ENCODE results near the gene INPP5A.
"Not testable (repeated sequence)": the region's sequence is repeated elsewhere in the genome, so short reads cannot be mapped to it uniquely, and the experiment has no call there.

The INPP5A gene
- total RNA-seq: 12.9 to 20.7 (median 19.4) reads per million in 3 donors

- H3K27ac ChIP-seq (ENCODE audit: insufficient read depth, low read length, poor library complexity, severe bottlenecking): peak within 1 kb of the TSS; percentile 72
- no peak for DNase-seq
- H3K36me3 ChIP-seq (ENCODE audit: control insufficient read depth, insufficient read depth, low read length): no peaks in the 10 kb centered on the region
- no peaks in the 10 kb centered on the region for H3K9me3 ChIP-seq (ENCODE audit: control insufficient read depth, low read length)
- peak within 1 kb of the TSS; percentile 66 for H3K4me3 ChIP-seq (ENCODE audit: insufficient read depth, low read depth, low read length, poor library complexity, severe bottlenecking)
- peaks cover 34% of the 10 kb centered on the region for H3K4me1 ChIP-seq (ENCODE audit: control insufficient read depth, insufficient read depth, low read length, poor library complexity, severe bottlenecking)
- H3K27me3 ChIP-seq (replicated peaks; ENCODE audit: control insufficient read depth, insufficient read depth, low read length, poor library complexity, severe bottlenecking): no peaks in the 10 kb centered on the region
Measured at GRCh38 chr10:132537684-132538001, at the start of gene INPP5A. Gene INPP5A, plus strand, starts transcription at chr10:132537787. Its CDS starts 310 bp downstream, at chr10:132538097.

- no peaks in the 10 kb centered on the region for H3K36me3 ChIP-seq (ENCODE audit: control insufficient read depth, insufficient read depth, low read length)
- H3K4me1 ChIP-seq (ENCODE audit: control insufficient read depth, insufficient read depth, low read length, poor library complexity, severe bottlenecking): no peaks in the 10 kb centered on the region
- no peaks in the 10 kb centered on the region for H3K27me3 ChIP-seq (replicated peaks; ENCODE audit: control insufficient read depth, insufficient read depth, low read length, poor library complexity, severe bottlenecking)
- DNase-seq: no peak
- no peak overlapping the region for H3K27ac ChIP-seq (ENCODE audit: insufficient read depth, low read length, poor library complexity, severe bottlenecking)
- no peak overlapping the region for H3K4me3 ChIP-seq (ENCODE audit: insufficient read depth, low read depth, low read length, poor library complexity, severe bottlenecking)
- H3K9me3 ChIP-seq (ENCODE audit: control insufficient read depth, low read length): no peaks in the 10 kb centered on the region
Measured at GRCh38 chr10:132488231-132488821, 49.3 kb upstream of the INPP5A start.

GRCh38 chr10:132489053-132489703 lies 48.4 kb upstream of the INPP5A start:
- Histone ChIP-seq H3K9me3 (ENCODE audit: control insufficient read depth, low read length) (no peaks in the 10 kb centered on the region), H3K27ac (ENCODE audit: insufficient read depth, low read length, poor library complexity, severe bottlenecking) (no peak overlapping the region), H3K4me3 (ENCODE audit: insufficient read depth, low read depth, low read length, poor library complexity, severe bottlenecking) (no peak overlapping the region), H3K27me3 (replicated peaks; ENCODE audit: control insufficient read depth, insufficient read depth, low read length, poor library complexity, severe bottlenecking) (no peaks in the 10 kb centered on the region), H3K4me1 (ENCODE audit: control insufficient read depth, insufficient read depth, low read length, poor library complexity, severe bottlenecking) (no peaks in the 10 kb centered on the region), H3K36me3 (ENCODE audit: control insufficient read depth, insufficient read depth, low read length) (no peaks in the 10 kb centered on the region)
- no peak for DNase-seq

- Histone ChIP-seq H3K9me3 (ENCODE audit: control insufficient read depth, low read length) (no peaks in the 10 kb centered on the region), H3K27ac (ENCODE audit: insufficient read depth, low read length, poor library complexity, severe bottlenecking) (no peak overlapping the region), H3K4me3 (ENCODE audit: insufficient read depth, low read depth, low read length, poor library complexity, severe bottlenecking) (no peak overlapping the region), H3K36me3 (ENCODE audit: control insufficient read depth, insufficient read depth, low read length) (no peaks in the 10 kb centered on the region), H3K27me3 (replicated peaks; ENCODE audit: control insufficient read depth, insufficient read depth, low read length, poor library complexity, severe bottlenecking) (no peaks in the 10 kb centered on the region), H3K4me1 (ENCODE audit: control insufficient read depth, insufficient read depth, low read length, poor library complexity, severe bottlenecking) (no peaks in the 10 kb centered on the region)
- no peak for DNase-seq
Measured at GRCh38 chr10:132489704-132490534, 47.7 kb upstream of the INPP5A start.

- not testable (repeated sequence) for H3K9me3 ChIP-seq (ENCODE audit: control insufficient read depth, low read length); H3K27me3 ChIP-seq (replicated peaks; ENCODE audit: control insufficient read depth, insufficient read depth, low read length, poor library complexity, severe bottlenecking); H3K4me1 ChIP-seq (ENCODE audit: control insufficient read depth, insufficient read depth, low read length, poor library complexity, severe bottlenecking); H3K27ac ChIP-seq (ENCODE audit: insufficient read depth, low read length, poor library complexity, severe bottlenecking); DNase-seq; H3K4me3 ChIP-seq (ENCODE audit: insufficient read depth, low read depth, low read length, poor library complexity, severe bottlenecking); H3K36me3 ChIP-seq (ENCODE audit: control insufficient read depth, insufficient read depth, low read length)
Measured at GRCh38 chr10:132491534-132491933, 46.1 kb upstream of the INPP5A start.

GRCh38 chr10:132492323-132493025 lies 45.1 kb upstream of the INPP5A start:
- Histone ChIP-seq H3K36me3 (ENCODE audit: control insufficient read depth, insufficient read depth, low read length) (no peaks in the 10 kb centered on the region), H3K4me3 (ENCODE audit: insufficient read depth, low read depth, low read length, poor library complexity, severe bottlenecking) (no peak overlapping the region), H3K27ac (ENCODE audit: insufficient read depth, low read length, poor library complexity, severe bottlenecking) (no peak overlapping the region), H3K27me3 (replicated peaks; ENCODE audit: control insufficient read depth, insufficient read depth, low read length, poor library complexity, severe bottlenecking) (no peaks in the 10 kb centered on the region), H3K4me1 (ENCODE audit: control insufficient read depth, insufficient read depth, low read length, poor library complexity, severe bottlenecking) (no peaks in the 10 kb centered on the region), H3K9me3 (ENCODE audit: control insufficient read depth, low read length) (no peaks in the 10 kb centered on the region)
- DNase-seq: no peak

- Histone ChIP-seq H3K4me1 (ENCODE audit: control insufficient read depth, insufficient read depth, low read length, poor library complexity, severe bottlenecking) (no peaks in the 10 kb centered on the region), H3K27me3 (replicated peaks; ENCODE audit: control insufficient read depth, insufficient read depth, low read length, poor library complexity, severe bottlenecking) (no peaks in the 10 kb centered on the region), H3K27ac (ENCODE audit: insufficient read depth, low read length, poor library complexity, severe bottlenecking) (no peak overlapping the region), H3K9me3 (ENCODE audit: control insufficient read depth, low read length) (no peaks in the 10 kb centered on the region), H3K36me3 (ENCODE audit: control insufficient read depth, insufficient read depth, low read length) (no peaks in the 10 kb centered on the region), H3K4me3 (ENCODE audit: insufficient read depth, low read depth, low read length, poor library complexity, severe bottlenecking) (no peak overlapping the region)
- no peak for DNase-seq
Measured at GRCh38 chr10:132493246-132493755, 44.3 kb upstream of the INPP5A start.

- Histone ChIP-seq H3K27ac (ENCODE audit: insufficient read depth, low read length, poor library complexity, severe bottlenecking) (no peak overlapping the region), H3K27me3 (replicated peaks; ENCODE audit: control insufficient read depth, insufficient read depth, low read length, poor library complexity, severe bottlenecking) (no peaks in the 10 kb centered on the region), H3K9me3 (ENCODE audit: control insufficient read depth, low read length) (no peaks in the 10 kb centered on the region), H3K4me1 (ENCODE audit: control insufficient read depth, insufficient read depth, low read length, poor library complexity, severe bottlenecking) (no peaks in the 10 kb centered on the region), H3K36me3 (ENCODE audit: control insufficient read depth, insufficient read depth, low read length) (no peaks in the 10 kb centered on the region), H3K4me3 (ENCODE audit: insufficient read depth, low read depth, low read length, poor library complexity, severe bottlenecking) (no peak overlapping the region)
- no peak for DNase-seq
Measured at GRCh38 chr10:132493756-132494290, 43.8 kb upstream of the INPP5A start.

GRCh38 chr10:132494866-132495630 lies 42.5 kb upstream of the INPP5A start:
- Histone ChIP-seq H3K27ac (ENCODE audit: insufficient read depth, low read length, poor library complexity, severe bottlenecking) (no peak overlapping the region), H3K4me3 (ENCODE audit: insufficient read depth, low read depth, low read length, poor library complexity, severe bottlenecking) (no peak overlapping the region), H3K36me3 (ENCODE audit: control insufficient read depth, insufficient read depth, low read length) (no peaks in the 10 kb centered on the region), H3K27me3 (replicated peaks; ENCODE audit: control insufficient read depth, insufficient read depth, low read length, poor library complexity, severe bottlenecking) (no peaks in the 10 kb centered on the region), H3K4me1 (ENCODE audit: control insufficient read depth, insufficient read depth, low read length, poor library complexity, severe bottlenecking) (no peaks in the 10 kb centered on the region), H3K9me3 (ENCODE audit: control insufficient read depth, low read length) (no peaks in the 10 kb centered on the region)
- DNase-seq: no peak
